Kidney epithelial cell (primary cell): ENCODE results near the gene OLFM2. TPM values are rescaled to one million over a fixed set of nuclear protein-coding genes. Genes with fewer than 3 reads are reported as not detected.

Experiments
- DNase-seq: peaks from one replicate; pipeline ENCODE4 v3.0.0-alpha.2; 2010; ENCODE audit warnings: low read depth
- H3K27me3 ChIP-seq: 2 replicates; pipeline ENCODE4 v1.6.0; 2011; ENCODE audit warnings: low read length; ENCODE audit not compliant: control insufficient read depth, insufficient read depth
- H3K36me3 ChIP-seq: 2 replicates; pipeline ENCODE4 v1.5.1; 2011; ENCODE audit warnings: low read length; ENCODE audit not compliant: control insufficient read depth, insufficient read depth
- H3K4me3 ChIP-seq: 2 replicates; pipeline ENCODE4 v1.5.1; 2011; ENCODE audit warnings: low read depth, mild to moderate bottlenecking, control low read depth, low read length
- total RNA-seq: library from RNA; depleted of rRNA; stranded (reverse); fragments of >200 nt; gene quantifications from 2 replicates; pipeline ENCODE4 v1.2.3, GENCODE V29; 2015
- TF ChIP-seq, protein P1 (sequence below): IDR thresholded peaks from 2 replicates; pipeline ENCODE4 v1.5.1; 2011; ENCODE audit warnings: mild to moderate bottlenecking, moderate library complexity, low read length, control low read depth, inconsistent platforms; ENCODE audit not compliant: insufficient read depth, poor library complexity, severe bottlenecking

Gene OLFM2
- total RNA-seq, 1 donor from 2014 or later = 15.8 TPM

DNA sequence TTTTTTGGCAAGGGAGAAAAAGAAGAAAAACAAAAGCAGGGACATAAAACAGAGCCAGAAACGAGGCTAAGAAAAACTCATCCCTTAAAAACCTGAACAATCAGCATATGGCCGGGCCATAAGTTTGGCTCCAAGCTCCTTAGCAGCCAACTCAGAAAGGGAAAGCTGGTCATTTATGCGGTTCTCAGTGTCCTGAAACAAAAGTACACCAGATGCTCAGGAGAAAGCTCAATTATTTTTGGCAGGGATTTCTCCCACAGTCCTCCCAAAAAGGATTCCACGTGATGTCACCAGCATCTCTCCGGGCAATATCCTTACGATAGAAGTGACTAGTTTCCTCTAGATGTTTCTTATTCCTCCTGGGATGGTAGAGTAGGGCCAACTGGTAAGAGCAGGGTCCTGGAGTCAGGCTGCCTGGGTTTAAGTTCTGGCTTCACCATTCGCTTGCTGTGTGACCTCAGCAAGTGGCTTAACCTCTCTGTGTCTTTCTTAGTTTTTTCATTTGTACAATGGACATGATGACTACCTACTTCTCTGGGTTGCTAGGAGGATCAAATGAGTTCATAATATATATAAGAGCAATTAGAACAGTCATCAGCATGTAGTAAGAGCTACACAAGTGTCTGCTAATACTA lies 67.2 kb downstream of the OLFM2 start:
- H3K36me3 ChIP-seq = no peaks in the 10 kb centered on the region
- H3K27me3 ChIP-seq = no peaks in the 10 kb centered on the region
- TF ChIP-seq, protein P1, sequence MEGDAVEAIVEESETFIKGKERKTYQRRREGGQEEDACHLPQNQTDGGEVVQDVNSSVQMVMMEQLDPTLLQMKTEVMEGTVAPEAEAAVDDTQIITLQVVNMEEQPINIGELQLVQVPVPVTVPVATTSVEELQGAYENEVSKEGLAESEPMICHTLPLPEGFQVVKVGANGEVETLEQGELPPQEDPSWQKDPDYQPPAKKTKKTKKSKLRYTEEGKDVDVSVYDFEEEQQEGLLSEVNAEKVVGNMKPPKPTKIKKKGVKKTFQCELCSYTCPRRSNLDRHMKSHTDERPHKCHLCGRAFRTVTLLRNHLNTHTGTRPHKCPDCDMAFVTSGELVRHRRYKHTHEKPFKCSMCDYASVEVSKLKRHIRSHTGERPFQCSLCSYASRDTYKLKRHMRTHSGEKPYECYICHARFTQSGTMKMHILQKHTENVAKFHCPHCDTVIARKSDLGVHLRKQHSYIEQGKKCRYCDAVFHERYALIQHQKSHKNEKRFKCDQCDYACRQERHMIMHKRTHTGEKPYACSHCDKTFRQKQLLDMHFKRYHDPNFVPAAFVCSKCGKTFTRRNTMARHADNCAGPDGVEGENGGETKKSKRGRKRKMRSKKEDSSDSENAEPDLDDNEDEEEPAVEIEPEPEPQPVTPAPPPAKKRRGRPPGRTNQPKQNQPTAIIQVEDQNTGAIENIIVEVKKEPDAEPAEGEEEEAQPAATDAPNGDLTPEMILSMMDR = no peak
- no peak overlapping the region for H3K4me3 ChIP-seq
- no peak for DNase-seq

DNA sequence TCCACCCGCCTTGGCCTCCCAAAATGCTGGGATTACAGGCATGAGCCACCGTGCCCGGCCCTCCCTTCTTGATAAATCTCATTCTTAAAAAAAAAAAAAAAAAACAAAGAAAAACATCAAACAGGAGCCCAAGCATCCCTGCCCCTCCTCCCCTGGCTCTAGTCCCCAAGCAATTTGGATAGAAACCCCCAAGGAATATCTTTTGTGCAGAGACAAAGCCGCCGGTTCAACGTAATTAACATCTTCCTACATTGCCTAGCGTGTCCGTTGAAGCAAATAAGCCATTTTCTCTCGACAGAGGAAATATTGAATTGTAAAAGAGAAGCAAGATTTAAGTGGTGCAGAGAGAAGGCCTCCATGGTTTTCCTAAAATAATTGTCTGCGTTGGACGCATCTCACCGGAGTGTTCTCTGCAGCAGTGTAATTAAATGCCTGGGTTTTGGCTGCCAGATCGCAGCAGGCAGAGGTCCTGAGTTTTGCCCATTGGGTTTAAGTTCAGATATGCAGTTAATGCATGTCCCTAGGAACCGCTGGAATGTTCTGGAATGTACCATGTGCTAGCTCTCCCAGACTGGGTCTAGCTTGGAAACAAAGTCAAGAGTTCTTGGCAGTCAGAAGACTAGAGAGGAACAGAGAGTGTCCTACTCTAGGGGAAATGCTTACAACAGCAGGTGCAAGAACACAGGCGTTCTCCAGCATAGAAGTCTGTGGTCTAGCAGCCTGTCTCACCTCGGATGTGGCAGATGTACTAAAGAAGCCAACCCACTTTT lies 70.4 kb downstream of the OLFM2 start:
- H3K27me3 ChIP-seq = no peaks in the 10 kb centered on the region
- DNase-seq = no peak
- TF ChIP-seq, protein P1 = no peak
- H3K36me3 ChIP-seq = no peaks in the 10 kb centered on the region
- no peak overlapping the region for H3K4me3 ChIP-seq

DNA sequence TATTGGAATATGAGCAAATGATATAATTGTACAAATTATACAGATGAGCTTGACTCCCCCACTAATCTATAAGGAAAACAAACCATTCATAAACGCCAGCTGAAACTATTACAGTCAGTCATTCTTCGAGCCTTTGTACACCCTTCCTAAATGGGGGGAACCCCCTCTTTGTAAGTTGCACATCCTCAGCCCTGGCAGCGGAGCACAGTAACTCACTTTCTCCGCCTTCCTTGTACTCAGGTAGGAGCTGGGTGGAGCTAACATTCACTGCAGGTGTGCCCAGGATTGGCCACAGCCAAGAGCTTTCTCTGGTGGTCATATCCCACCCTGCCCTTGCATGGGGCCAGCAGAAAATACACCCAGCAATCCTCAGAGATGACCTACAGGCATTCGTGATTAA lies 72.6 kb downstream of the OLFM2 start:
- TF ChIP-seq, protein P1 = no peak
- DNase-seq = no peak
- Histone ChIP-seq H3K36me3 (no peaks in the 10 kb centered on the region), H3K27me3 (no peaks in the 10 kb centered on the region), H3K4me3 (no peak overlapping the region)

DNA sequence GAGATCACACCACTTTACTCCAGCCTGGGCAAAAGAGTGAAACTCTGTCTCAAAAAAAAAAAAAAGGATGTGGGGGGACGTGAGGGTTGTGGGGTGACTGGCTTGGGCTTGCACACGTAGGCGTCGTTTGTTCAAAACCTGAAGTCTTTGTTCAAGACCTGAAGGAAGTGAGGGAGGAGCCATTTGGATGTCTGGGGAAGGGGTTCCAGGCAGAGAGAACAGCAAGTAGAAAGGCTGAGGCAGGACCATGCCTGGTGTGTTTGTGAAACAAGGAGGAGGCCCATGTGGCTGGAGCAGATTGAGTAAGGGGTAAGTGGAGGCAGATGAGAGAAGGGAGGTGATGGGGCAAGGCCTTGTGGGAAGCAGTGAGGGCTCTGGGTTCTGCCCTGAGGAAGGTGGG lies 73.4 kb downstream of the OLFM2 start:
- TF ChIP-seq, protein P1 = no peak
- no peak for DNase-seq
- no peaks in the 10 kb centered on the region for H3K36me3 ChIP-seq

DNA sequence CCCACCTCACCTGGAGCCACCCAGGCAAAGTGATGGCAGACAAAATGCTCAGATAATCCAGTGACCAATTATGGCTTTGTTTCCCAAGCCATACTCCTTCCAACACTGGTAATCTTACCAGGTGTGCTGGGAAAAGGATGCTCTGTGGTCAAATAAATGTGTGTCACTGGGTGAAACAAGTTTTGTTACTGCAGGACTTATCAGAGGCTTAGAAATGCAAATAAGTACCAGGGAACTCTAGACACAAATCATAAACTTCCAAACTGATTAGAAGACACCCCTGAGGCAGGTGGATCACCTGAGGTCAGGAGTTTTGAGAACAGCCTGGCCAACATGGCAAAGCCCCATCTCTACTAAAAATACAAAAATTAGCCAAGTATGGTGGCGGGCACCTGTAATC lies 74.8 kb downstream of the OLFM2 start:
- no peak for DNase-seq
- Histone ChIP-seq H3K36me3 (no peaks in the 10 kb centered on the region), H3K27me3 (no peaks in the 10 kb centered on the region), H3K4me3 (no peak overlapping the region)
- TF ChIP-seq, protein P1 = no peak

More for the DNA sequence above, 73.4 kb downstream of the OLFM2 start:
- H3K4me3 ChIP-seq = no peak overlapping the region
- H3K27me3 ChIP-seq = no peaks in the 10 kb centered on the region
